Measurements from ENCODE around the gene POLR2L.

The POLR2L gene

DNA sequence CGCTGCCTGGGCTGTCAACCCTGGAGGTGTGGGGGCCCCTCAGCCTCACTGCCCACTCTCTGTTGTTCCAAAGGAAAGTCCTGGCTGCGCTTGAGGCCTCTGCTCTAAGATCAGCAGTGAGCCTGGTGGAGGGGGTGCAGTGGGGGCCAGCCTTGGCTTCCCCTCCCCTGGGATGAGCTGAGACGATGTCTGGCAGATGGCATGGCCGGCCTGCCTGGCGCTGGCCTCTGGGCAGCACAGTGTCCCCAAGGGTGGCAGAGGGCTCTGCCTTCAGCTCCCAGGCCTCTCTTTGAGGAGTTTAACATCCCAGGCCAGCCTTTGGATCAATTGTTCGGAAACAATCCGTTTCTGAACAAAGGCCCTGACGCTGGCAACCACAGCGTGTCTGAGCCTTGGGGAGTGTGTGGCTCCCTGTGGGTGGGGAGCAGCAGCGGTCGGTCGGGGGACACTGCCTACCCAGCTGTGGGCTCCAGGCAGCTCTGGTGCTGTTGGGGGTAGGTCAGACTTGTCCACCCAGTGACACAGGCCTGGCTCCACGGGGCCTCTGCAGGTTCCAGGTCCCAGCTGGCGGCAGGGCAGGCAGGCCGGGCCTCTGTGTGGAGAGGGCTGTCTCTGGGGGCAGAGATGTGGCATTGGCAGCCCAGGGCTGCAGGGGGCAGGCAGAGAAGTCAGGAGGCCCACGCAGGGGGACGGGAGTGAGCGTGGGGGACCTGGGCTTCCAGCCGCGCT lies 12.4 kb upstream of the POLR2L start:
- no peak for DNase-seq (ENCODE audit: low read depth, low spot score)

DNA sequence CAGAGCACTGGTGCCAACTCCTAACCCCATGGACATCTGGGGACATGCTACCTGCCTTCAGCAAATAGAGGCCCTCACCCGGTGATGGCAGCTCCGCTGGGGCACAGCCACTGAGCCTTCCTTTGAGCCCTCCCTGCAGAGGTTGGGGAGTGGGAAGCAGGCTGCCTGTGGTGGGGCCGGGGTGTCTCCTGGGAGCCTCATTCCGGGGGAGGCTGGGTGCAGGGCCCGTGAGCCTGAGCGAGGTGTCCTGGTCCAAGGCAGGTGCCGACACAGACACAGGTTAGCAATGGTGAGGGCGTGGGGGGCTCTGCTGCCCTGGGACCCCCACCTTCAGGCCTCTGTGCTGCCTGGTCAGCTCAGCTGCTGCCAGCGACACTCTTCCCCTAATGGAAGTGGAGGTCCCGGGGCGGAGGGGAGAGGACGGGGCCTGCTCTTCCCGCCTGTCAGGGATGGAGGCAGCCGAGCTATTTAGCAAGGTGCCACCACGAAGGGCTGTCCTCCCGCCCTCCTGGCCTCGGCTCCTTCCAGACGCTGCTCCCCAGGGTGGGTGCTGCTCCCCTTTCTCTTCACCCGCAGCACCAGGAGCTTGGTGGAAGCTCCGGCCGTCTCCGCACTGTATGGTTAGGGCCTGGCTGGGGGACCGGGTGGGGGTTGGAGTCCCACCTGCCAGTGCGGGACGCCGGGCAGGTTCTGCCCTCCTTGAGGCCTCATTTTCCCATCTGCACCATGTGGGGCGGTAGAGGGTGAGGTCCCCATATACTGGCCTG lies 11.5 kb upstream of the POLR2L start:
- DNase-seq (ENCODE audit: low read depth, low spot score) = no peak

DNA sequence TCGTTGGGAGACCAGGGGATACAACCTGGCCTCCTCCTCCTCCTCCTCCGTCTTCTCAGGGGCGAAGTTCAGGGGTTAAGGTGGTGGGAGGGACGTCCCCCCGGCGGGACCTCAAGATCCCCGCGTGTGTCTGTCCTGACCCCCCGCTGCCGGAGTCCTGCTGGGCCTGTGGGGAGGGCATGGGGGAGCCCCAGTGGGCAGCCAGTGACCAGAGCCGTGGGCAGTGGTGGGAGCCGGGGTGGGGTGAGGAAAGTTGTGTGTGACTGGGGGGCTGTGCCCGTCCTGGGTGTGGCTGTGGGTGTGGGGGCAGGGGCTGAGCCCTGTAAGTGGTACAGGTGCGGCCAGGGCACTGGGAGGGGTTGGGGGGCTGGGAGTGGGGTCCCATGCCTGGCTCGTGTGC lies 10.4 kb upstream of the POLR2L start:
- DNase-seq (ENCODE audit: low read depth, low spot score) = no peak

DNA sequence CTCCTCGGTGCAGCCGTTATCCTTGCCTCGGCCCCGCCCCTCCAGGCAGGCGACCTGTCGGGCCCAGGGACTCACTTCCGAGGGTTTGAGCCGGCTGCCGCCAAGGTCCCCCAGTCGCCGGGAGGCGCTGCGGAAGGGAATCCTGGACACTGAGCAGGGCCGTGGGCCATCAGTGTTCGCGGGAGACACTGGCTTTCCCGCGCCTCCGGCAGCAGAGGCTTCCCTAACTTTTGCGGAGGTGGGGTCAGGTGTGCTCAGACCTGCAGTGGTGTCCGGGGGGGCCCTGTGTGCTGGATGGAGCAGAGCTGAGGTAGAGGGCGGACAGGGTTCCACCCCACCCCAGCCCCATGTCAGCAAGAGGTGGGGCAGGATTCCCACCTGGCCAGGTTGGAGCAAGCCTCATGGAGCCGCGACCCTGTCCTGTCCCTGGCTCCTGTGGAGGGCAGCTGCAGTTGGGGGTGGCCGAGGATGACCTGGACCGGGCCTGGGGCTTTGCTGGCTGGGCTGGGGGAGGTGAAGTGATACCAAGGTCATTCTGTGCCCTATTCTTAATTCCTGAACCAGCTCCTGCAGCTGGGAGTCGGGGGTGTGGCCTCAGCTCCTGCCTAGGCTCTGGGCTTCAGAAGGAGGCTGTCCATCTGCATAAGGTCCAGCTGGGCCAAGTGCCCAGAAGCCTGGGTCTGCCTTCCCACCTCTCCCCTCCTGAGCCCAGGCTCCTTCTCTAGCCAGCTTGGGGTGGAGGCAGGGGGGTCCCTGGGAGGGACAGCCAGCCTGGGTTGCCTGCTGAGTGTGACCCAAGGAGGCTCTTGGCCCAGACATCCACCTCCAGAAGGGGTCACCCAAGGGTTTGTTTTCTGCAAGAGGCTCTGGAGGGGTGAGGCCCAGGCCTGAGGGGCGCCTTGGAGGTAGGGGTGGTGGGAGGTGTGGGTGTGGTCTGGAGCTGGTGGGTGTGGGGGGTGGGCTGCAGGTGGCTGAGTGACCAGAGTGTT lies 8.7 kb upstream of the POLR2L start:
- DNase-seq (ENCODE audit: low read depth, low spot score) = no peak

DNA sequence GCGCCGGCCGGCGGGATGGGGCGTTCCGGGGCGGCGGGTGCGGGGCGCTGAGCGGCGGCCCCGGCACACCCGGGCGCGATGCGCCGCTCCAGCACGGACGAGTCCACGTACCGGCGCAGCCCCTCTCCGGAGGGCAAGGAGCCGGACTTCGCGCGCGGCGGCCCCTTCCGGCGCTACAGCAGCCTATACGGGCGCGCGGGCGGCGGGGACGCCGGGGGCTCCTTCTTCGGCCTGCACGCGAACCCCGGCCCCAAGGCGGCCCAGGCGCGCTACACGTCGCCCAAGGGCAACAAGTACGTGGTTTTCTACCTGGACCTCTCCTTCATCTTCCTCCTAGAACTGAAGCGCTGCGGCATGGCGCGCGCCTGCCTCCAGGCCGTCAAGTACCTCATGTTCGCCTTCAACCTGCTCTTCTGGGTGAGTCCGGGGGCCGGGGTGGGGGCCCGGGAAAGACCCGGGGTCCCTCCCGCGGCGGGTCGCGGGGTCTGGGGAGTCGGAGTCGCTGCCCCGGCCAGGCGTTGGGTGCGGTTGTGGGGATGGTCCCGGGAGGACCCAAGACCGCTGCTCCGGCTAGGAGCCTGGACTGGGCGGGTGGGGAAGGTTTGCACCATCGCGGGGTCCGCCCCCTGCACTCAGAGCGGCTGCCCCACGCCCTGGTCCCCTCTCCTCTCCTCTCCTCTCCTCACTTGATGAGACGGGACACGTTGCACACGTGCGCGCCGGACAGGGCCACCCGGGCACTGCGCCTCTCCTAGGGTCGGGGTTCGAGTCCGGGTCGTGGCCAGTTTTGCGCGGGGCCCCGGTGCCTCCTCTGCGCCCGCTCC lies 7.8 kb upstream of the POLR2L start:
- no peak for DNase-seq (ENCODE audit: low read depth, low spot score)

DNA sequence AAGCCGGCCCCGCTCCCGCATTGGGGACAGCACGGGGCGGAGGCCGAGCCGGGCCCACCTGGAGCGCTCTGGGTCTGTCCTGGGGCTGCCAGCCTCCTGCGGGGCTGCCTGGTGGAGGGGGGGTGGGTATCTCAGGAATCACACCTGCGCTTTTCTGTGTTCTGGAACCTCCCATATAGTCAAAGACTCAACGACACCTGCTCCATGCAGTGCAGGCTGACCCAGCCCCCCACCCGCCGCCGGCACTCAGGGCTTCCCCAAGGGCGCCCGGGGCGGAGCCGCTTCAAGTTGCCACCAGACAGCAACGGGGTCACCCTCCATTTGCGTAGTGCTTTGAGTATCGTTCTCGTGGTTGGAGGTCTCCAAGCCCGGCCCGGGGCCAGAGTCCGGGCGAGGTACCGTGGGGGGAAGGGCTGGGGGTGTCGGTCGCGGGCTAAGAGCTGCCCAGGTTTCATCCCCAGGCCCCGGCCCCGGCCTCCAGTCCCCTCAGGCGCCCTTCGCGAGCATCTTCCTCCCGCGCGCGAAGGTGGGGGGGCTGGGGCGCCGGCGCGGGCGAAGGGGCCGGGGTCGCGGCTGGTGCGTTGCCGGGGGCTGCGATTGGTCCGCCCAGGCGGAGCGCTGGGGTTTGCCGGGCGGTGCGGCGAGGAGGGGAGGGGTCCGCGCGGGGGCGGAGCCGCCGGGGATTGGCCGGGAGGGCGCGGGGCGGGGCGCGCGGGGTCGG lies 6.9 kb upstream of the POLR2L start:
- DNase-seq (ENCODE audit: low read depth, low spot score) = no peak

DNA sequence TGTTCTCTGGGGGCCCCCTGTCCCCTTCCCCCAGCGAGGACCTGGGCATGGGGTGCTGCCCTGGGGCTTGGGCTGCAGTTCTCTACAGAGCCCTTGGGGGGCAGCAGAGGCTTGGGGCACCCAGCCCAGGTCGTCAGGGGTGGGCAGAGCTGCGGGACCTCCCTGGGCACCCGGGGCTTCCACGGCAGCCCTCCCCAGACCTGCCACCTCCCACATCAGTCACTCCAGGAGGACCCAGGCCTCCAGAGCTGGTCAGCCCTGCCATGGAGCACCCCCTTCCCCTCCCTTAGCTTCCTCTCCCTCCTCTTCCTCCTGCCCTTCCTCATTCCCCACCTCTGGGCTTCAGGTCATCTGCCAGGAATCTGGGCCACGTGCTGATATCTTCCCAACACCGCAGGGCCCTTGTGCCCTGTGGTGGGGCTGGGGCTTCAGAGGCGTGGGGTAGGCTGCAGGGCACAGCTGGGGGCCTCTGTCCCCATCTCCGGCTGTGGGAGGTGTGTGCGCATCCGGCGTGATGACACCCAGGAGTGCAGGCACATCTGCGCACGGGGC lies 6.1 kb upstream of the POLR2L start:
- DNase-seq (ENCODE audit: low read depth, low spot score) = no peak

DNA sequence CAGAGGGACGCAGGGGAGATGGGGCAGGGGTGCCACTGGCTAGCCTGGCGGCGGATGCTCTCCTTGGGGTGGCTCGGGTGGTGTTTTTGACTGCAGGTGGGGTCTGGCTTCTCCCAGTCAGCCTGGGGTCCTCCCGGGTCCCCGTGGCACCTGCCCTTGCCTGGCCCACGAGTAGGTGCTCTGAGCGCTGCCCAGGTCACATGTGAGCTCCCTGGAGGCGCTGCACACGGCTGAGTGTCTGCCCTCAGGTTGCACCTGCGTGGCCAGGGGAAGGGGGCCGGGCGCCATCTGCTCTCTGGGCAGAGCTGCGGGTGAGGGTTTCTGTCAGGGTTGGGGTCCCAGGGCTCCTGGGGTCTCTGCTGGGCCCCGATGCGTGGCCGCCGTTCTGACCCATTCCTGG lies 5.5 kb upstream of the POLR2L start:
- no peak for DNase-seq (ENCODE audit: low read depth, low spot score)

DNA sequence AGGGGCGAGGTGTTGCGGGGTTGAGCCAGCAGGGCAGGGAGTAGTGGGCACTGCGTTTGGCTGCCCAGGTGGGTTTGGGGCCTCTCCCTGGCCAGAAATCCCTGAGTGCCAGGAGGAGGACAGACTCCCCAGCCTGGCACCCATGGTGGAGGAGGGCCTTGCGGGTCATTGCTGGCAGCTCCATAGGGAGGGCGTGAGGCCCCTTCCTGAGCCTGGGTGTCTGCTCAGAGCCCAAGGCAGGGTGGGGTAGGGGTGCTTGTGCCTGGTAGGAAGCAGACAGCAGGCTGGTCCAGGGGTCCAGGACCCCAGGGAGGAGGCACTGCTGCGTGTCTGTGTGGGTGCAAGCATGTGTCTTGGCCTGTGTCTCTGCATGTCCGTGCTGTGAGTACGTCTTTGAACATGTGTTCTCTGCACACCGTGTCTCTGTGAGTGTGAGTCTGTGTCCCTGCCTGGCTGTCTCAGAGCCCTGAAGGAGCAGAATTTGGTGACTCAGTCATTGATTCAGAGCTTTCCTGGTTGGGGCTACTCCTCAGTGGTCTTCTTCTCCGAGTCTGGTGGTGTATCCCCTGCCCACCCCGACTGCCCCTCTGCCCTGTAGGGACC lies 4.3 kb upstream of the POLR2L start:
- no peak for DNase-seq (ENCODE audit: low read depth, low spot score)

DNA sequence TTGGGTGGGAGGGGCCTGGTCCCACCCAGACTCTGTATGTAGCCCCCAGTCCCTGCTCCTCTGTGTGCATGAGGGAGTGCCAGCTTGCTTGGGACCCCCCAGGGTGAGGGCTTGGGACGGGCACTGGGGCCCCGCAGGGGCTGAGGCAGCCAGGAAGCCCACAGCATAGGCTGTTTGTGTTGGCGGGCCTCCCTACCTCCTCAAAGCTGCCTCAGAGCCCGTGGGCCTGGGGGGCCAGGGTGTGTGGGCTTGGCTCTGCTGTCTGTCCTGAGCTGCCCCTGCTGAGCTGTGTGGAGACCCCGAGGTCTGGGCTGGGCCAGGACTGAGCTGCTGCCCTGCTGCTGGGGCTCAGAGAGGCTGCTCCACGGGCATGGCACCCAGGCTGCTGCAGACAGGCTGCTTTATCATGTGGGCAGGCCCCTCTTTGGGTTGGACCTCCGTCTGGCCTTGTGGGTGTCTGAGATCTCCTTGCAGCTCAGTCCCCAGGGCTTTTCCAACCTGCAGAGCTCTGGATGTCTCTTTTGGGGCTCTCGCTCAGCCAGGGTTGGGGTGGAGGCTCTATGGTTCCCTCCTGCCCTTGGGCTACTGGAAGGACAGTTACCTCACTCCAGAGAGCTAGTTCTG lies 3.7 kb upstream of the POLR2L start:
- DNase-seq (ENCODE audit: low read depth, low spot score) = peak; percentile 81

DNA sequence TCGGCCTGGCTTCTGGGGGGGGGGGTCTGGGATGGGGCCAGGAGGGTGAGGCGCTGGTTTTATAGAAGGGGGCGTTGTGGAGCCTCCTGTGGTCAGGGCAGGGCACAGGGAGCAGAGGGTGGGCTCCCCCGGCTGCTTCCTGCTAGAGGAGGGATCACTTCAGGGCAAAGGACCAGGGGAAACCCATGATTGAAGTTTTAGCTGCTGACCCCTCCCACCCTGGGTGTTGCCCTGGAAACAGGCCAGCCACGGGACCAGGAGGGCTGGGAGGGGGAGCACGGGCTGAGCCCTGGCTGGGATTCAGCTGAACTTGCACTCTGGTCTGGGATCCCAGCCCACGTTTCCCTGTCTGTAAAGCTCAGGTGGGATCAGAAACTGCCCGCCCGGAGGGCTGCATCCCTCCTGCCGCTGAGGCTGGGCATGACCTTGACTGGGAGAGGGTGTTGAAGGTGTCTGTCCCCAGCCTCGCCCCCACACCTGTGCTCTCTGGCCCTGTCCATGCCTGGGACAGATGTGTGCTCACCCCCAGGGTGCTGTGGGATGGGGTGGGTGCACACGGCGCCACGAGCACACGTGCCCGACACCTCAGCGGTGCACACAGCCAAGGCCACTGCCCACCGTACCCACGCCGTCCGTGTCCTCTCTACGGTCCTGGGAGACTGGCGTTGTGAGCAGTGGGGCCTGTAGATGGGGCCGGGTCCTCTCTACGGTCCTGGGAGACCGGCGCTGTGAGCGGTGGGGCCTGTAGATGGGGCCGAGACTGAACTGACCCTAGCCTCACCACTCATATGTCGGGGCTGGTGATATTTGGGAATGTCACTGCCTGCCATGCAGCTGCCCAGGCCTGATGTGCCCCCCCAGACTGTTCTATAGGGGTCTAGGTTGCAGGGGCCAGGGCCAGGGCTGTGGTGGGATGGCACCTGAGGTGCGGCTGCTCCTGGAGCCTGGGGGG lies 2.6 kb upstream of the POLR2L start:
- peak; percentile 96 for DNase-seq (ENCODE audit: low read depth, low spot score)

DNA sequence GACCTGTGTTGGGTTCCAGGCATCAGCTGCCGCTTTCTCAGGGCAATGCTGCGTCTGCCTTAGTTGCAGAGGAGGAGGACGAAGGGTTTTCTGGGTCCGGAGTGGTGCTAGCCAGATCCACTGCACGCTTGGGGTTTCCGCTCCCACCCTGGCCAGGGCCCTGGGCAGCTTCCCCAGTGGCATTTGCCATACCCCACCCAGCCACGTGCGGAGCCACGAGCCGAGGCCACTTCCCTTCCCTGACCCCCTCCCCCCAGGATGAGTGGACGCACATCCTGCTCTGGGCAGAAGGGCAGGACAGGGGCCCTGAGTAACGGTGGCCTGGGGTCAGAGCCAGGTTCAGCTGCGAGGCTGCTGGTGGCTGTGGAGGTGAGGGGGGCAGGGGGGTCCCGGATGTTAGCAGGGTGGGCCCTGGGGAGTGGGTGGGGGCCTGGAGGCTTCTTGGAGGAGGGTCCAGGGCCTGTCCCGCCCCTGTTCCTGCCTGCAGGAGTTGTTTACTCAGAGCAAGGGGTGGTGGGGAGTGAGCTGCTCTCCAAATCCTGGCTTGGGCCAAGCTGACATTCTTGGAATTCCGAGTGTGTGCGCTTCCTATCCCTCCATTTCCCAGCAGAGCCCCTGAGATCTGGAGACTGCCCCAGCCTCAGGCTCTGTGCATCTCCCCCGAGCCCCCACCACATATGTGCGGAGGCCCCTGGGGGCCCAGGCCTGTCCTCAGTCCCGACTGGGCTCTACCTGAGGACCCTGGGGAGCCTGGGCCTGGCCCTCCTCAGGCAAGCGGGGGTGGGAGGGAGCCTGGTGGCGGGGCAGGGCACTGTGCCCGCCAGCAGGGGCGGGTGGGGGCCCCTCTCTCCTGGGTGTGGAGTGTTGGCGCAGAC lies 1.7 kb upstream of the POLR2L start:
- DNase-seq (ENCODE audit: low read depth, low spot score) = peak; percentile 95

DNA sequence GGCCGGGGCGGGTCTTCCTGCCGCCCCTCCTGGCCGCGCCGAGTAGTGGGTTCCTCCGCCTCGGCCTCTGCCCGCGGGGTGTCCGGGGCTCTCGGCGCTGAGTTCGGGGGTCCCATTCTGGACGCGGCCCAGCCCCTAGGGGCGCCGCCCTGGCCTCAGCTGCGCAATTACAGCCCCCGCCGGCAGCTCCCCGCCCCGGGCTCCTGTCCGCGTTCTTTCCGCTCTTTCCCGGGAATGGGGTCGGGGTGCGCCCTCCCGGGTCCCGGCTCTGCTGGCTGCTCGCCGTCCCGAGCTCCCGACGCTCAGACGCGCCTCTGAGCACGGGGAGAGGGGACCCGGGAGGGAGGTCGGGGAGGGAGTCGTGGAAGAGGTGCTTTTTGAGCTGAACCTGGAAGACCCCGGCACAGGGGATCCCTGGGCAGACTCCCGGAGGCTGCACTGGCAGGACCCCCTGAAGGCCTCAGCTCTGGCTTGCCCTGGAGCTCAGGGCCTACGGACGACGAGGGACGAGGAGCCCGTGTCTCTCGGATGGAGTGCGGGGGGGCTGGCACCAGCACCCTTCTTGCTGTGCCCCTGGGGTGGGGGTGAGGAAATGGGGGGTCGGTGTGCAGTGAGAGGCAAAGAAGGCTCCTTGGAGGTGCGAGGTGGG lies 881 bp upstream of the POLR2L start:
- DNase-seq (ENCODE audit: low read depth, low spot score) = no peak

DNA sequence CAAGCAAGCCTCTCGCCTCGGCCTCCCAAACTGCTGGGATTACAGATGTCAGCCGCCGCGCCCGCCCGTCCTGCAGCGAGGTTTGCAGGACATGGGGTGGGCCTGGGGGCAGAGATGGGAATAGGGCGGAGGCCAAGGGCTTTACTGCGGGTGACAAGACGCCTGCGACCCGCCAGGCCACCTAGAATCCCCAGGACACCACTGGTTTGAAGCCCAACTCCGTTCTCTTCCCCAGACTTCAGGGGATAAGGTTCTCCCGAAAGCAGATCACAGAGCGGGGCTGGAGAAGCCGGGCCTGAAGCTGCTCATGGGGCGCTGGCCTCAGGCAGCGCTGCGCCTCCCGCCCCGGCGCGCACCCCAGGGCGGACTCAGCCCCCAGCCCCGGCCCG lies 354 bp downstream of the POLR2L start:
- DNase-seq (ENCODE audit: low read depth, low spot score) = no peak

DNA sequence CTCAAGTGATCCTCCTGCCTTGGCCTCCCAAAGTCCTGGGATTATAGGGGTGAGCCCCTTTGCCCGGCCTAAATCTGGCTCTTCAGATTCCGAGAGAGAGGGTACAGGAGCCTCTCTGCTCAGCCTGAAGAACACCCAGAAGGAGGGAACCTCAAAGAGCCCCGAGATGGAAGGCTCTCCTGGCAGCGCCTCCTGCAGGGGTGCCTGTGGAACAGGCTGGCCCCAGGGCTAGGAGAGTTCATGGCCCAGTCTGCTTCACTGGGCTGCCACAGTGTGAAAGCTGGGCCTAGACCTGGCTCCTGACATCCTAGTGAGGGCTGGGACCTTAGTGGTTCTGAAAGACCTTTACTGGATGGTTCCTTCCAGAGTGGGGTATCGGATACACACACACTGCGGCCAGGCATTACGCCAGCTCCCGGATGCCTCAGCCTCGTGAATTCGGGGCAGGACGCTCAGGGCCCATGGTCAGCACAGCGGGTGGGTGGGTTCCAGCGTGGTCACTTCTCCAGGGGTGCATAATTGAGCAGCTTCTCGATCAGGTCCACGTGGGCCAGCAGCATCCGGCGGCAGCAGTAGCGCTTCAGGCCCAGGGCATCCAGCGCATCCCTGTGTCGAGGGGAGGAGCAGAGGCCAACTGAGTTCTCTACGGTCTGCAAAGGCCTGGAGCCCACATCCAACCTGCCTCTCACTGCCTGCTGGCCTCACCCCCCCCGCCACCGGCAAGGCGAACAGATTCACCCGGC lies 2.3 kb downstream of the POLR2L start:
- no peak for DNase-seq (ENCODE audit: low read depth, low spot score)

DNA sequence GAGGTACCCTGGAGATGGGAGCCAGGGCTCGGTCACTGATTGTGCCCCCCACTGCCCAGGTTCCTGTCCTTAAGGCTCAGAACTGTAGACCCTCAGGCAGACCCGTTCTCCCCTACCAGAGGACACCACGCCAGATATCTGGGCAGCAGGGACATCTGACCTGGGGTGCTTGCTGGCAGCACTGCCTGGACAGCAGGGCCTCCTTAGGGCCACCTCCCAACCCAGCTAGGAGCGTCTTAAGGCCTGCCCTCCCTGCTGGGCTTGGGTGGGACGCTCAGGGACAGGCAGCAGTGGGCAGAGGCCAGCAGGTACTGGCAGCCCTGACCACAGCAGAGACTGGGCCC lies 3.1 kb downstream of the POLR2L start:
- DNase-seq (ENCODE audit: low read depth, low spot score) = no peak
